ENCODE measurements around the gene TFAP2B.

TFAP2B gene
- long read RNA-seq, result 0 reads

GRCh38 chr6:50818673-50819072 lies at the start of gene TFAP2B:
Gene TFAP2B, plus strand, starts transcription at chr6:50818871. Its CDS starts 21 bp downstream, at chr6:50818892.
- TF ChIP-seq GABPA (IDR thresholded peaks at IDR 0.05; ENCODE audit: low read depth), result no peak
- no peak for TF ChIP-seq REST (IDR thresholded peaks at IDR 0.05; ENCODE audit: insufficient replicate concordance, low read depth)
- no peak for TF ChIP-seq POLR2AphosphoS5 (IDR thresholded peaks at IDR 0.05; ENCODE audit: low read depth)
- TF ChIP-seq CTCF (IDR thresholded peaks at IDR 0.05; ENCODE audit: insufficient read depth, low read length), result no peak
- Histone ChIP-seq H3K27ac (replicated peaks) (no peak within 1 kb of the TSS), H3K27me3 (ENCODE audit: insufficient read depth, poor library complexity, severe bottlenecking) (peaks cover 52% of the 10 kb centered on the region), H3K4me3 (replicated peaks; ENCODE audit: insufficient read depth, low read length) (no peak within 1 kb of the TSS)
- DNase-seq (ENCODE audit: low read depth in 1 of 2, low spot score in 1 of 2), result no peak

GRCh38 chr6:50778696-50779095 lies 40.0 kb upstream of the TFAP2B start:
- no peak for DNase-seq (ENCODE audit: low read depth in 1 of 2, low spot score in 1 of 2)
- TF ChIP-seq POLR2AphosphoS5 (IDR thresholded peaks at IDR 0.05; ENCODE audit: low read depth), result no peak
- H3K4me3 ChIP-seq (replicated peaks; ENCODE audit: insufficient read depth, low read length), result no peak overlapping the region
- H3K27me3 ChIP-seq (ENCODE audit: insufficient read depth, poor library complexity, severe bottlenecking), result no peaks in the 10 kb centered on the region
- no peak overlapping the region for H3K27ac ChIP-seq (replicated peaks)

GRCh38 chr6:50780382-50780781 lies 38.3 kb upstream of the TFAP2B start:
- no peak overlapping the region for H3K4me3 ChIP-seq (replicated peaks; ENCODE audit: insufficient read depth, low read length)
- TF ChIP-seq GABPA (IDR thresholded peaks at IDR 0.05; ENCODE audit: low read depth), result no peak
- no peak for TF ChIP-seq REST (IDR thresholded peaks at IDR 0.05; ENCODE audit: insufficient replicate concordance, low read depth)
- no peak for TF ChIP-seq SPI1 (IDR thresholded peaks at IDR 0.05; ENCODE audit: borderline replicate concordance, low read depth)
- no peak for TF ChIP-seq POLR2AphosphoS5 (IDR thresholded peaks at IDR 0.05; ENCODE audit: low read depth)
- TF ChIP-seq CTCF (IDR thresholded peaks at IDR 0.05; ENCODE audit: insufficient read depth, low read length), result no peak
- H3K27me3 ChIP-seq (ENCODE audit: insufficient read depth, poor library complexity, severe bottlenecking), result no peaks in the 10 kb centered on the region
- no peak for DNase-seq (ENCODE audit: low read depth in 1 of 2, low spot score in 1 of 2)
- no peak overlapping the region for H3K27ac ChIP-seq (replicated peaks)

GRCh38 chr6:50785921-50786320 lies 32.8 kb upstream of the TFAP2B start:
- Histone ChIP-seq H3K27me3 (ENCODE audit: insufficient read depth, poor library complexity, severe bottlenecking) (peaks cover 2% of the 10 kb centered on the region), H3K4me3 (replicated peaks; ENCODE audit: insufficient read depth, low read length) (no peak overlapping the region), H3K27ac (replicated peaks) (no peak overlapping the region)
- TF ChIP-seq SPI1 (IDR thresholded peaks at IDR 0.05; ENCODE audit: borderline replicate concordance, low read depth) (no peak), POLR2AphosphoS5 (IDR thresholded peaks at IDR 0.05; ENCODE audit: low read depth) (no peak), REST (IDR thresholded peaks at IDR 0.05; ENCODE audit: insufficient replicate concordance, low read depth) (no peak), CTCF (IDR thresholded peaks at IDR 0.05; ENCODE audit: insufficient read depth, low read length) (no peak), GABPA (IDR thresholded peaks at IDR 0.05; ENCODE audit: low read depth) (no peak)
- DNase-seq (ENCODE audit: low read depth in 1 of 2, low spot score in 1 of 2), result no peak
